ENCODE data around the gene ZFP91.

GRCh38 chr11:58564231-58564630 is 14.6 kb upstream of the ZFP91 start:
- TF ChIP-seq CTCF (IDR thresholded peaks at IDR 0.05) (no peak), POLR2A (IDR thresholded peaks at IDR 0.05) (no peak)

Data from uterus (tissue), 2 donors.